B cell (primary cell): Measurements from ENCODE around the gene FBLN5.

Source experiments
- CTCF ChIP-seq: fragments of 200-600 bp; IDR thresholded peaks from one replicate; pipeline ENCODE4 v1.8.0; 2022; ENCODE audit warnings: antibody characterized with exemption, mild to moderate bottlenecking
- EZH2 ChIP-seq: IDR thresholded peaks from 2 replicates; pipeline ENCODE4 v1.6.1; 2012; ENCODE audit warnings: borderline replicate concordance, low read depth, mild to moderate bottlenecking, moderate library complexity, low read length; ENCODE audit not compliant: insufficient read depth, poor library complexity, severe bottlenecking

GRCh38 chr14:91935586-91935985, 11.9 kb downstream of the FBLN5 start:
- TF ChIP-seq CTCF (no peak), EZH2 (no peak)
